Mesodermal cell (in vitro differentiated cells): ENCODE measurements around the gene TNS1.

Experiments
- H3K27ac ChIP-seq: 2 replicates; pipeline ENCODE4 v1.7.0; 2013; ENCODE audit warnings: mild to moderate bottlenecking, low read depth, low read length, moderate library complexity; ENCODE audit not compliant: severe bottlenecking
- H3K36me3 ChIP-seq: 2 replicates; pipeline ENCODE4 v1.7.1; 2013; ENCODE audit warnings: mild to moderate bottlenecking, low read length, moderate library complexity; ENCODE audit not compliant: control insufficient read depth, insufficient read depth
- H3K4me1 ChIP-seq: one replicate; pipeline ENCODE4 v1.7.1; 2013; ENCODE audit warnings: mild to moderate bottlenecking, low read length; ENCODE audit not compliant: insufficient read depth, control insufficient read depth, poor library complexity, severe bottlenecking
- H3K4me3 ChIP-seq: 2 replicates; pipeline ENCODE4 v1.7.0; 2013; ENCODE audit warnings: low read length, control low read depth, mild to moderate bottlenecking; ENCODE audit not compliant: insufficient read depth, poor library complexity, severe bottlenecking; ENCODE audit errors: extremely low read depth
- H3K9me3 ChIP-seq: 2 replicates; pipeline ENCODE4 v1.7.1; 2013; ENCODE audit warnings: mild to moderate bottlenecking, low read length, moderate library complexity; ENCODE audit not compliant: control insufficient read depth
- WGBS, 2 experiments: methylation state at CpG; one replicate each; pipeline ENCODE4 v1.1.5; 2013; ENCODE audit warnings: missing lambda C conversion rate in 2 of 2; ENCODE audit not compliant: insufficient coverage in 2 of 2; 5-methylcytosine and 5-hydroxymethylcytosine counted together

Gene TNS1

GRCh38 chr2:218015586-218016521 lies 13.1 kb upstream of the TNS1 start:
- no peaks in the 10 kb centered on the region for H3K9me3 ChIP-seq
- WGBS, 2 experiments = 36 to 41% methylated on average over 2 to 5 of the region's 11 CpGs
- H3K4me1 ChIP-seq = peaks cover 30% of the 10 kb centered on the region
- no peaks in the 10 kb centered on the region for H3K36me3 ChIP-seq
- H3K4me3 ChIP-seq = no peak overlapping the region
- H3K27ac ChIP-seq = peak overlapping the region; percentile 45

GRCh38 chr2:218014706-218015585 lies 12.2 kb upstream of the TNS1 start:
- H3K4me1 ChIP-seq = peaks cover 33% of the 10 kb centered on the region
- no peaks in the 10 kb centered on the region for H3K36me3 ChIP-seq
- H3K9me3 ChIP-seq = no peaks in the 10 kb centered on the region
- H3K4me3 ChIP-seq = no peak overlapping the region
- H3K27ac ChIP-seq = peak overlapping the region; percentile 23
- 67 to 83% methylated on average over 1 of the region's 4 CpGs for WGBS, 2 experiments

DNA sequence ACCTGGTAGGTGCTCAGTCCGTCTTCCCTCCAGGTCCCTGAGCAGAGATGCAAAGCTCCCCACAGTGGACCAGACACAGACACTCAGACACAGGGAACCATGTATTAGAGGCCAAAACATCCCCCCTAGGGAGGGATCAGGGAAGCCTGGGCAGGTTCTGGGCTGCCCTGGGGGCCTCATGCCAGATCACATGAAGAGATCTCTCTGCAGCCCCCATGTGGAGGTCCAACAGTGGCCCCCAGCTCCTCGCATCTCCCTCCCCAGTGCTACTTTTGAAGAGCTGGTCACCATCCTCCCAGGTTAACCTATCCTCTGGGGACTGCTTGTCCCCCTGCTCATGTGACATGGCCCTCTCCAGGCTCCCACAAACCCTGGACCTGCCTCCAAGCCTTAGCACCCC lies 10.5 kb upstream of the TNS1 start:
- no peak overlapping the region for H3K4me3 ChIP-seq
- H3K27ac ChIP-seq = no peak overlapping the region
- H3K9me3 ChIP-seq = no peaks in the 10 kb centered on the region
- no peaks in the 10 kb centered on the region for H3K36me3 ChIP-seq
- 80 to 92% methylated on average over 1 to 2 of the region's 2 CpGs for WGBS, 2 experiments
- H3K4me1 ChIP-seq = peaks cover 36% of the 10 kb centered on the region

GRCh38 chr2:218012284-218012683 lies 9.5 kb upstream of the TNS1 start:
- peaks cover 45% of the 10 kb centered on the region for H3K4me1 ChIP-seq
- H3K4me3 ChIP-seq = no peak overlapping the region
- no peaks in the 10 kb centered on the region for H3K9me3 ChIP-seq
- 100% methylated on average over 1 of the region's 1 CpG; no CpG with 5 or more reads in 1 of the 2 experiments for WGBS, 2 experiments
- H3K36me3 ChIP-seq = no peaks in the 10 kb centered on the region
- H3K27ac ChIP-seq = no peak overlapping the region

DNA sequence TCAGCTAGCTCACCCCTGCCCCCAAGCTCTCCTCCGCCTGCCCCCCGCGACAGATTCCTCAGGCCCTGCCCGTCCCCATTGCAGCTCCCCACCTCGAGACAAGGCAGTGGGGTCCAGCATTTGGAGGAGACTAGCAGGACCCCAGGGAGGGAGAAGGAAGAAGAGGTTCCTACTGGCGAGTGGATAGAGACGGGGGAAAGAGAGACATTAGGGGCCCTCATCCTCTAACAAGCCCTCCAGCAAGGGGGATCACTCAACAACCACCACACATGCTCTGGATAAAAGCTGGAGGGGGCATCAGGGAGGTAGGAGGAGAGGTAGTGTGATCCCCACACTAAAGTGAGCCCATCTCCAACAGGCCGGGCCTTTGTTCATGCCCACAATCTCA lies 8.9 kb upstream of the TNS1 start:
- Histone ChIP-seq H3K4me1 (peaks cover 52% of the 10 kb centered on the region), H3K27ac (no peak overlapping the region), H3K36me3 (no peaks in the 10 kb centered on the region), H3K9me3 (no peaks in the 10 kb centered on the region), H3K4me3 (no peak overlapping the region)
- WGBS, 2 experiments = 67% methylated on average over 1 of the region's 8 CpGs; no CpG with 5 or more reads in 1 of the 2 experiments

DNA sequence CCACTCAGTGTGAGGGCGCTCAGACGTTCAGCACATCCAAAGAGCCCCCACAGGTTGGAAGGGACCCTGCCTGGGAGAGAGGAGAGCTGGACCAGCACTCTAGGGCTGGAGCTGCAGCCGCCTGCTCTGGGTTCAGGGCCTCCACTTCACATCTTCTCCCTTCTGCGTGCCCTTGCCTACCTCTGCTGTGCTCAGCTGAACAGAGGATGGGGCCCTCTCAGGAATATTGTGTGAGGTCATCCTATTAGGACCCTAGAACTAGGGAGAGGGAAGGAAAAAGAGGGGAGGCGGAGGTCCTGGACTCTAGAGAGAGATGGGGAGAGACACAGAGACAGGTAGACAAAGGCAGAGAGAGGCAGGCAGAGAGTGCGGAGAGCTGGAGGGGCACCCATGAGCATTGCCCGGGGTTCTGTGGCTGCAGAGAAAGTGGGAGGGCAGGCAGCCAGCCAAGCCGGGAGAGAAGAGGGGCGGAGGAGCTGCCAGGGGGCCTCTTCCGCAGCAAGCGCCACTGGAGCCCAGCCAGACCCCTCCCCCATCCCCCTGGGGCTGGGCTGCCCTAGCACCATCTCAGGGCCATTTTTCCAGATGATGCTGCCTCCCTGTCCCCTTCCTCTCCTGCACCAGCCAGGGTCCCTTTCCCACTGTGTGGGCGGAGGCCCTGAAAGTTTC lies 8.3 kb upstream of the TNS1 start:
- Histone ChIP-seq H3K4me3 (no peak overlapping the region), H3K27ac (no peak overlapping the region), H3K9me3 (no peaks in the 10 kb centered on the region), H3K4me1 (peaks cover 55% of the 10 kb centered on the region), H3K36me3 (no peaks in the 10 kb centered on the region)
- 61 to 71% methylated on average over 3 to 5 of the region's 12 CpGs for WGBS, 2 experiments

GRCh38 chr2:218010140-218010983 lies 7.6 kb upstream of the TNS1 start:
- H3K4me3 ChIP-seq = peak overlapping the region; percentile 50
- H3K36me3 ChIP-seq = no peaks in the 10 kb centered on the region
- H3K27ac ChIP-seq = no peak overlapping the region
- peaks cover 57% of the 10 kb centered on the region for H3K4me1 ChIP-seq
- H3K9me3 ChIP-seq = no peaks in the 10 kb centered on the region
- 3 to 4% methylated on average over 40 to 49 of the region's 72 CpGs for WGBS, 2 experiments

DNA sequence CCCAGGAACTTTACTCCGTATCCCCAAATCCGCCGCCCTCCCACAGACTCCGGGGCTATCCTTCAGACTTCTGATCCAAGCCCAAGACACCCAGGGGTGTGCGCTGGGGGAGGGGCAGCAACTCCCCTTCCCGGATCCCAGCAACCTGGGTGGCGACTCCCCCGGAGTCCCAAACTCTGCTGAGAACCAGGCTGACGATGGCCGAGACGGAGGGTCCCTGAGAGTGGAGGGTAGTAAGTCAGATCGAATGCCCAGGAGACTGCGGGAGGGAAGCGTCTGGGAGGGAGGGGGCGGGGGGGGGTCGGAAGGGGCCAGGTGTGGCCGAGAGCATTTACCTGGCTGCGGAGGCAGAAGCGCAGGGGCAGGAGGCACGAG lies 7.0 kb upstream of the TNS1 start:
- Histone ChIP-seq H3K4me1 (peaks cover 56% of the 10 kb centered on the region), H3K27ac (no peak overlapping the region), H3K4me3 (peak overlapping the region; percentile 50), H3K9me3 (no peaks in the 10 kb centered on the region), H3K36me3 (no peaks in the 10 kb centered on the region)
- WGBS, 2 experiments = 1 to 2% methylated on average over 8 to 14 of the region's 20 CpGs

- Histone ChIP-seq H3K4me1 (peaks cover 58% of the 10 kb centered on the region), H3K9me3 (no peaks in the 10 kb centered on the region), H3K27ac (no peak overlapping the region), H3K36me3 (no peaks in the 10 kb centered on the region), H3K4me3 (peak overlapping the region; percentile 50)
- 4 to 15% methylated on average over 4 to 7 of the region's 8 CpGs for WGBS, 2 experiments
These were observed 6.4 kb upstream of the TNS1 start for GRCh38 chr2:218009231-218009630.
